ENCODE measurements around the gene IL1RL1. TPM values are rescaled to one million over a fixed set of nuclear protein-coding genes. Genes with fewer than 3 reads are reported as not detected.

The IL1RL1 gene
- total RNA-seq, 1 experiment from 2014 or later: 0.15 TPM

DNA sequence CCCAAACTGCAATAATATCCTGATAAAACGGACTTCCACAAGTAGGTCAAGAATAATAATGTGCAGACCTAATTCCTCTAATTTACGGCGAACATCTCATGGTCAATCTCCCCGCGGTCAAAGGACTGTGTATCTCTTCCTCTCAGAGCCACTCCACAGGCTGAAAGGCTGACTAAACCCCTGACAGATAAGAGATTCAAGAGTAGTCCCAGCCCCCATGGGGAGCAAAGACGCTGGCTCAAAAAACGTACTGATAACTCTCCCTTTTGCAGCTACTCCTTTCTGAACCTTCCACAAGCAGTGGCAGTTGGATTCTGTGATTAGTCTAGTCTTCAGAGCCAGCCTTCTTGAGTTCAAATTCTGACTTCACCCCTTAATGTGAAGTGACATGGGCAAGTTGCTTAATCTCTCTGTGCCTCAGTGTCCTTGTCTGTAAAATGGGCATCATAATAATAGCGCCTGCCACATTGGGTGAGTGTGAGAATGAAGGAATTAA, 24.6 kb downstream of the IL1RL1 start:
- Histone ChIP-seq H3K27ac (ENCODE audit: low read length) (no peak overlapping the region), H3K27me3 (ENCODE audit: control insufficient read depth, insufficient read depth, low read length) (no peaks in the 10 kb centered on the region), H3K4me1 (ENCODE audit: control insufficient read depth, insufficient read depth, low read length) (no peaks in the 10 kb centered on the region), H3K36me3 (ENCODE audit: control insufficient read depth, insufficient read depth, low read length) (no peaks in the 10 kb centered on the region), H3K9me3 (ENCODE audit: control insufficient read depth, insufficient read depth, low read depth, low read length) (no peaks in the 10 kb centered on the region), H3K4me3 (ENCODE audit: low read depth in 2 of 2, low read length in 2 of 2) (no peak overlapping the region)
- DNase-seq (ENCODE audit: low read depth, low spot score): no peak
- ChIA-PET POLR2A (no interaction called here), CTCF (no interaction called here)
- no peak for ATAC-seq
- no TSS peak for BruUV-seq (replicated peaks)
- in situ Hi-C loops (cut with HindIII; ENCODE audit: low pct_unique_long_range_greater_than_20kb, low sequenced_read_pairs): no loop called here
- TF ChIP-seq POLR2AphosphoS5 (IDR thresholded peaks at IDR 0.05; ENCODE audit: low read depth, low read length) (no peak), TCF7L2 (IDR thresholded peaks at IDR 0.05; ENCODE audit: low read depth, low read length) (no peak), CTCF (IDR thresholded peaks at IDR 0.05) (no peak), SIN3A (IDR thresholded peaks at IDR 0.05; ENCODE audit: borderline replicate concordance, insufficient read depth, low read depth, low read length) (no peak)
- TF ChIP-seq, protein P1, sequence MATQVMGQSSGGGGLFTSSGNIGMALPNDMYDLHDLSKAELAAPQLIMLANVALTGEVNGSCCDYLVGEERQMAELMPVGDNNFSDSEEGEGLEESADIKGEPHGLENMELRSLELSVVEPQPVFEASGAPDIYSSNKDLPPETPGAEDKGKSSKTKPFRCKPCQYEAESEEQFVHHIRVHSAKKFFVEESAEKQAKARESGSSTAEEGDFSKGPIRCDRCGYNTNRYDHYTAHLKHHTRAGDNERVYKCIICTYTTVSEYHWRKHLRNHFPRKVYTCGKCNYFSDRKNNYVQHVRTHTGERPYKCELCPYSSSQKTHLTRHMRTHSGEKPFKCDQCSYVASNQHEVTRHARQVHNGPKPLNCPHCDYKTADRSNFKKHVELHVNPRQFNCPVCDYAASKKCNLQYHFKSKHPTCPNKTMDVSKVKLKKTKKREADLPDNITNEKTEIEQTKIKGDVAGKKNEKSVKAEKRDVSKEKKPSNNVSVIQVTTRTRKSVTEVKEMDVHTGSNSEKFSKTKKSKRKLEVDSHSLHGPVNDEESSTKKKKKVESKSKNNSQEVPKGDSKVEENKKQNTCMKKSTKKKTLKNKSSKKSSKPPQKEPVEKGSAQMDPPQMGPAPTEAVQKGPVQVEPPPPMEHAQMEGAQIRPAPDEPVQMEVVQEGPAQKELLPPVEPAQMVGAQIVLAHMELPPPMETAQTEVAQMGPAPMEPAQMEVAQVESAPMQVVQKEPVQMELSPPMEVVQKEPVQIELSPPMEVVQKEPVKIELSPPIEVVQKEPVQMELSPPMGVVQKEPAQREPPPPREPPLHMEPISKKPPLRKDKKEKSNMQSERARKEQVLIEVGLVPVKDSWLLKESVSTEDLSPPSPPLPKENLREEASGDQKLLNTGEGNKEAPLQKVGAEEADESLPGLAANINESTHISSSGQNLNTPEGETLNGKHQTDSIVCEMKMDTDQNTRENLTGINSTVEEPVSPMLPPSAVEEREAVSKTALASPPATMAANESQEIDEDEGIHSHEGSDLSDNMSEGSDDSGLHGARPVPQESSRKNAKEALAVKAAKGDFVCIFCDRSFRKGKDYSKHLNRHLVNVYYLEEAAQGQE (IDR thresholded peaks at IDR 0.05; ENCODE audit: insufficient read depth in 1 of 2, low read depth in 2 of 2, low read length in 1 of 2): no peak
- intact Hi-C loops (cut with micrococcal nuclease; ENCODE audit: unreplicated experiment): no loop called here

DNA sequence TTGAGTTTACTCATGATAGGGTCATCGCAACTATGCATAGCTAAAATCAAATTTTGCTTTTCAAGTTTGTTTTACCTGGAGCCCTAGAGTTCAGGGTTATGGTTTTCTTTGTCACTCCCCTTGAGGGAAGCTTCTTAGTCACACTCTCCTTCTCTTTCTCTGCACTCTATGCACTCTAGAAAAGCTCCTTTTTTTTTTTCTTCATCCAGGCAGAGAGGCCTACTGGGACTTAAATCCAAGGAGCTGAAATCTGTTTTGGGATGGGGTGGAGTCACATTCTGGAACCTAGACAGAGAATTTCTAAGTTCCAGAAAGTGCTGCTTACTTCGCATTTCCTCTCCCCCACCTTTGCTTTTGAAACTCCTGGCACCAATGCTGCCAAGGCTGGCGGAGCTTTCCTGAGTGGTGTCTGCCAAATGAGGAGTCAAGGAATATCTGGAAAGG, 25.2 kb downstream of the IL1RL1 start:
- Histone ChIP-seq H3K27ac (ENCODE audit: low read length) (no peak overlapping the region), H3K4me3 (ENCODE audit: low read depth in 2 of 2, low read length in 2 of 2) (peak overlapping the region in 1 of 2 experiments; percentile 14; a peak in 2 of 4 replicates), H3K27me3 (ENCODE audit: control insufficient read depth, insufficient read depth, low read length) (no peaks in the 10 kb centered on the region; the same call in 1 of the 2 replicates), H3K9me3 (ENCODE audit: control insufficient read depth, insufficient read depth, low read depth, low read length) (no peaks in the 10 kb centered on the region), H3K36me3 (ENCODE audit: control insufficient read depth, insufficient read depth, low read length) (no peaks in the 10 kb centered on the region), H3K4me1 (ENCODE audit: control insufficient read depth, insufficient read depth, low read length) (no peaks in the 10 kb centered on the region)
- ChIA-PET CTCF (no interaction called here), POLR2A (no interaction called here)
- TF ChIP-seq, protein P1 (IDR thresholded peaks at IDR 0.05; ENCODE audit: insufficient read depth in 1 of 2, low read depth in 2 of 2, low read length in 1 of 2): no peak
- TF ChIP-seq CTCF (IDR thresholded peaks at IDR 0.05) (no peak), SIN3A (IDR thresholded peaks at IDR 0.05; ENCODE audit: borderline replicate concordance, insufficient read depth, low read depth, low read length) (no peak), POLR2AphosphoS5 (IDR thresholded peaks at IDR 0.05; ENCODE audit: low read depth, low read length) (no peak)
- intact Hi-C loops (cut with micrococcal nuclease; ENCODE audit: unreplicated experiment): no loop called here
- DNase-seq (ENCODE audit: low read depth, low spot score) (peak; percentile 79), ATAC-seq (no peak; the same call in 1 of the 2 replicates)
- in situ Hi-C loops (cut with HindIII; ENCODE audit: low pct_unique_long_range_greater_than_20kb, low sequenced_read_pairs): no loop called here
- BruUV-seq (replicated peaks): no TSS peak

Measured in Panc1 (cell line).